IPS DF 4.7 (cell line): Measurements from ENCODE around the gene TLN1.

Experiments used
- DNase-seq: peaks from one replicate; pipeline ENCODE4 v3.0.0-alpha.2; 2013; ENCODE audit warnings: low spot score; ENCODE audit errors: extremely low read depth

Gene TLN1

GRCh38 chr9:35732185-35732799 is at the start of gene TLN1, which contains the start of gene CREB3:
Gene TLN1, minus strand, starts transcription at chr9:35732195. Its CDS starts 6,501 bp downstream, at chr9:35725694.
Gene CREB3, plus strand, starts transcription at chr9:35732666. Its CDS starts 107 bp downstream, at chr9:35732773.
- peak; percentile 89 for DNase-seq

GRCh38 chr9:35781066-35781465 is 49.1 kb upstream of the TLN1 start:
- no peak for DNase-seq

- DNase-seq, result no peak
Measured at GRCh38 chr9:35778496-35778895, 46.5 kb upstream of the TLN1 start.

- no peak for DNase-seq
Measured at GRCh38 chr9:35776018-35776417, 44.0 kb upstream of the TLN1 start.

- DNase-seq, result no peak
Measured at GRCh38 chr9:35774907-35775635, 43.1 kb upstream of the TLN1 start.

GRCh38 chr9:35771943-35772342 is 39.9 kb upstream of the TLN1 start:
- DNase-seq, result no peak

GRCh38 chr9:35771534-35771933 is 39.5 kb upstream of the TLN1 start:
- no peak for DNase-seq

- no peak for DNase-seq
Measured at GRCh38 chr9:35771075-35771433, 39.1 kb upstream of the TLN1 start.

GRCh38 chr9:35769763-35770162 is 37.8 kb upstream of the TLN1 start:
- DNase-seq, result no peak

- DNase-seq, result no peak
Measured at GRCh38 chr9:35767458-35767857, 35.5 kb upstream of the TLN1 start.

- no peak for DNase-seq
Measured at GRCh38 chr9:35766997-35767396, 35.0 kb upstream of the TLN1 start.

- no peak for DNase-seq
Measured at GRCh38 chr9:35763803-35764202, 31.8 kb upstream of the TLN1 start.

- DNase-seq, result no peak
Measured at GRCh38 chr9:35763181-35763580, 31.2 kb upstream of the TLN1 start.

GRCh38 chr9:35760651-35761050 is 28.7 kb upstream of the TLN1 start:
- no peak for DNase-seq

GRCh38 chr9:35759795-35760194 is 27.8 kb upstream of the TLN1 start:
- no peak for DNase-seq

GRCh38 chr9:35758475-35759050 is 26.6 kb upstream of the TLN1 start:
- no peak for DNase-seq

GRCh38 chr9:35757892-35758275 is 25.9 kb upstream of the TLN1 start:
- no peak for DNase-seq

GRCh38 chr9:35757226-35757891 is 25.4 kb upstream of the TLN1 start:
- no peak for DNase-seq

- no peak for DNase-seq
Measured at GRCh38 chr9:35756275-35757225, 24.6 kb upstream of the TLN1 start.

GRCh38 chr9:35755071-35755470 is 23.1 kb upstream of the TLN1 start:
- no peak for DNase-seq

- no peak for DNase-seq
Measured at GRCh38 chr9:35754264-35754663, 22.3 kb upstream of the TLN1 start, which contains the start of gene MSMP. Gene MSMP, minus strand, starts transcription at chr9:35754276. Its CDS starts 147 bp downstream, at chr9:35754129.
